K562 (cell line): Measurements from ENCODE around the gene SLAMF8. TPM values are rescaled to one million over a fixed set of nuclear protein-coding genes. Genes with fewer than 3 reads are reported as not detected.

Source experiments
- ATAC-seq: fragments of 200-7000 bp; cut with Tn5 transposase; 3 replicates; pipeline ENCODE4 v1.9.1; 2020; ENCODE audit warnings: moderate library complexity
- BruUV-seq: library from RNA; stranded (reverse); fragments of 400-500 nt; replicated peaks from 2 replicates; lab custom pipeline; 2021; lab: Mats Ljungman, UMichigan
- CTCF ChIA-PET: fragments of 300-600 bp; formaldehyde crosslinking; extraction: SDS; loops from one replicate; lab custom pipeline; 2021; ENCODE audit warnings: low intra/inter-chr PET ratio; lab: Yijun Ruan, JAX
- POLR2A ChIA-PET: fragments of 300-600, 350-650 bp; sonication (Branson Sonifier 250); formaldehyde crosslinking; extraction: SDS; loops from one replicate; lab custom pipeline; 2021; ENCODE audit warnings: antibody characterized with exemption, inconsistent platforms; lab: Yijun Ruan, JAX
- DNase-seq, 4 experiments: peaks; one replicate each; pipeline versions ENCODE4 v3.0.0 to v3.0.0-alpha.2; 2011 to 2018; ENCODE audit warnings: low spot score in 3 of 4, mixed read lengths in 3 of 4; ENCODE audit errors: extremely low read depth in 1 of 4
- FAIRE-seq: peaks from 2 replicates; lab custom pipeline; 2011; peaks lifted over from hg19 to GRCh38; lab: Jason Lieb, UNC
- H2AFZ ChIP-seq: 2 replicates; pipeline ENCODE4 v1.6.0; 2011; ENCODE audit warnings: low read depth, low read length, control low read depth, inconsistent platforms
- H3K27ac ChIP-seq: fragments of 200-600 bp; 3 replicates; pipeline ENCODE4 v1.8.0; 2011; ENCODE audit warnings: low read depth, mild to moderate bottlenecking, control low read depth, inconsistent platforms, low read length, moderate library complexity, mixed read lengths; ENCODE audit errors: extremely low read depth
- H3K27me3 ChIP-seq, 2 experiments: fragments of 300-600 bp in 1 of 2; 2 replicates in 1 of 2; 3 replicates in 1 of 2; pipeline versions ENCODE4 v1.6.0 to v1.8.0; 2011; ENCODE audit warnings: inconsistent platforms in 2 of 2, low read length in 2 of 2, mild to moderate bottlenecking in 1 of 2, mixed read lengths in 1 of 2, moderate library complexity in 1 of 2; ENCODE audit not compliant: control insufficient read depth in 2 of 2, insufficient read depth in 2 of 2
- H3K36me3 ChIP-seq: fragments of 300-600 bp; 3 replicates; pipeline ENCODE4 v1.8.0; 2011; ENCODE audit warnings: mild to moderate bottlenecking, low read length, inconsistent platforms; ENCODE audit not compliant: control insufficient read depth, insufficient read depth
- H3K4me1 ChIP-seq, 2 experiments: fragments of 200-600 bp in 1 of 2; replicated peaks in 1 of 2; 2 replicates in 1 of 2; 3 replicates in 1 of 2; pipeline versions ENCODE4 v1.5.1 to v1.8.0; 2011; ENCODE audit warnings: inconsistent platforms in 2 of 2, low read length in 2 of 2, mild to moderate bottlenecking in 1 of 2, mixed read lengths in 1 of 2, moderate library complexity in 1 of 2; ENCODE audit not compliant: control insufficient read depth in 2 of 2, insufficient read depth in 2 of 2
- H3K4me2 ChIP-seq: 2 replicates; pipeline ENCODE4 v1.6.1; 2011; ENCODE audit warnings: low read length, control low read depth, inconsistent platforms, mixed read lengths; ENCODE audit not compliant: insufficient read depth
- H3K4me3 ChIP-seq: fragments of 200-600 bp; sonication (generic), shearing (Covaris generic); 2 replicates; pipeline ENCODE4 v1.5.1; 2016; ENCODE audit warnings: control low read depth, inconsistent platforms
- H3K79me2 ChIP-seq: fragments of 200-600 bp; 3 replicates; pipeline ENCODE4 v1.8.0; 2011; ENCODE audit warnings: low read length, inconsistent platforms; ENCODE audit not compliant: control insufficient read depth, insufficient read depth
- H3K9ac ChIP-seq, 2 experiments: 2 replicates each; pipeline versions ENCODE4 v1.6.0 to v1.6.1; 2011; ENCODE audit warnings: low read depth in 2 of 2, low read length in 2 of 2, control low read depth in 1 of 2, inconsistent platforms in 1 of 2, mild to moderate bottlenecking in 1 of 2, mixed read lengths in 1 of 2; ENCODE audit not compliant: insufficient read depth in 1 of 2
- H3K9me1 ChIP-seq: one replicate; pipeline ENCODE4 v1.6.0; 2011; ENCODE audit warnings: inconsistent platforms, mild to moderate bottlenecking, low read length, moderate library complexity; ENCODE audit not compliant: control insufficient read depth, insufficient read depth
- H3K9me3 ChIP-seq: replicated peaks from 2 replicates; pipeline ENCODE4 v1.5.1; 2011; ENCODE audit warnings: low read depth, low read length, inconsistent platforms; ENCODE audit not compliant: control insufficient read depth, insufficient read depth
- H4K20me1 ChIP-seq: replicated peaks from 2 replicates; pipeline ENCODE4 v1.6.1; 2011; ENCODE audit warnings: low read length, inconsistent platforms, mixed read lengths; ENCODE audit not compliant: control insufficient read depth, insufficient read depth
- FOSL1 ChIP-seq: fragments of 200-800 bp; sonication (Bioruptor generic); conservative IDR thresholded peaks from 2 replicates; pipeline ENCODE4 v1.6.1; 2016; ENCODE audit warnings: missing genetic modification characterization, missing compliant biosample characterization
- FOXK1 ChIP-seq: sonication (generic); formaldehyde crosslinking; IDR thresholded peaks from 2 replicates; pipeline ENCODE4 v1.8.0; 2022; ENCODE audit warnings: missing genetic modification reagents, mild to moderate bottlenecking, borderline replicate concordance
- PBX2 ChIP-seq, 2 experiments: IDR thresholded peaks in 1 of 2; conservative IDR thresholded peaks in 1 of 2; 2 replicates each; pipeline ENCODE4 v1.6.1; 2016; ENCODE audit warnings: low read depth in 2 of 2, mild to moderate bottlenecking in 1 of 2, missing compliant biosample characterization in 1 of 2, missing genetic modification characterization in 1 of 2, moderate library complexity in 1 of 2
- TCF7 ChIP-seq: sonication (generic); IDR thresholded peaks from 2 replicates; pipeline ENCODE4 v1.6.1; 2016; ENCODE audit warnings: antibody characterized with exemption, borderline replicate concordance
- ZNF212 ChIP-seq: fragments of 450-650 bp; formaldehyde crosslinking; IDR thresholded peaks from 2 replicates; pipeline ENCODE4 v1.4.0; 2020; ENCODE audit warnings: mild to moderate bottlenecking
- ZNF668 ChIP-seq: fragments of 250-450 bp; sonication (Bioruptor Pico); IDR thresholded peaks from 2 replicates; pipeline ENCODE4 v1.8.0; 2022; ENCODE audit warnings: mild to moderate bottlenecking, inconsistent platforms
- WGBS: fragments of 100-300 bp; shearing (Covaris generic); methylation state at CpG from one replicate; pipeline ENCODE4 v1.1.6; 2016; ENCODE audit warnings: low coverage, mixed read lengths; ENCODE audit not compliant: insufficient coverage; ENCODE audit errors: missing lambda C conversion rate; 5-methylcytosine and 5-hydroxymethylcytosine counted together
- in situ Hi-C: fragments of 300-500 bp; cut with MboI; formaldehyde crosslinking; loops from 4 replicates; pipeline ENCODE4 v1.15.0; 2018; ENCODE audit warnings: inconsistent platforms, mixed read lengths
- intact Hi-C: fragments of 100-400 bp; cut with micrococcal nuclease; formaldehyde crosslinking; loops from 2 replicates; pipeline ENCODE4 v1.14.2; 2022
- polyA plus RNA-seq, 8 experiments: library from polyadenylated mRNA; depleted of rRNA in 4 of 8; stranded (reverse) in 5 of 8; unstranded in 3 of 8; fragments of >200 nt; fragmentation: Nextera tagmentation in 2 of 8; fragmentation: Illumina TruSeq in 1 of 8; extraction: Ambion mirVana in 2 of 8; extraction: Trizol in 1 of 8; gene quantifications; 2 replicates each; pipeline versions ENCODE4 v1.2.1 to v1.2.3, GENCODE V29; 2011 to 2014; ENCODE audit warnings: inconsistent platforms in 1 of 8, missing spikeins in 1 of 8
- total RNA-seq, 7 experiments: library from RNA; depleted of rRNA in 6 of 7; stranded (reverse); fragments of >200 nt in 6 of 7; fragmentation: Illumina TruSeq in 2 of 7; extraction: Trizol in 2 of 7; gene quantifications; 2 replicates each; pipeline versions ENCODE4 v1.2.1 to v1.2.3, GENCODE V29; 2011 to 2021; ENCODE audit warnings: low replicate concordance in 1 of 7

SLAMF8 gene
- total and polyA plus RNA-seq, 9 of the 15 experiments (the other 6 are each of a cell fraction or from before 2014, with no cell fraction given) = not detected

DNA sequence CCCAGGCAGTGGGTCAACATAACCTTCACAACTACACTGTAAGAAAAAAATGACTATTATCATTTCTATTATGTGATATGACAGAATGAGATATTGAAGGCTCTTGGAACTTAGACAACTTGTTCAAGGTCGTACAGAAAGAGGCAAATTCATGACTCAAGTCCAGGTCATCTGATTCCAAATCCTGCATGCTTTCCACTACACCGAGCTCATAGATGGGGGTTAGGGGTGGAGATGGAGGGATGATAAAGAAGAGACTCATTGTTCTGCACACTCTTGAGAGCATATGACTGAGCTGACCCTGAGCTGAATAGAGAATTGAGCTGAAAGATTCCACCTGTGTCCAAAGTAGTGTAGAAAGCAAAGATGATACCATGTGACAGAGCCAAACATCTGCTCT is 21.7 kb upstream of the SLAMF8 start:
- H2AFZ ChIP-seq = no peak overlapping the region
- no peaks in the 10 kb centered on the region for H3K9me3 ChIP-seq
- H3K4me2 ChIP-seq = no peak overlapping the region
- no peaks in the 10 kb centered on the region for H3K36me3 ChIP-seq
- BruUV-seq = no TSS peak
- TF ChIP-seq PBX2 (CRISPR knock-in tag; IDR thresholded peaks at IDR 0.05; ENCODE audit: low read depth) (no peak), PBX2 (tag; conservative IDR thresholded peaks at IDR 0.05; ENCODE audit: low read depth) (no peak), ZNF668 (CRISPR knock-in tag) (no peak), FOXK1 (CRISPR knock-in tag) (no peak), ZNF212 (CRISPR knock-in tag) (no peak), FOSL1 (tag) (peak; percentile 69), TCF7 (no peak)
- no peak for FAIRE-seq
- H3K9me1 ChIP-seq = no peaks in the 10 kb centered on the region
- H3K4me3 ChIP-seq = no peak overlapping the region
- DNase-seq = no peak
- no peaks in the 10 kb centered on the region for H3K4me1 ChIP-seq
- no peak overlapping the region for H3K9ac ChIP-seq
- in situ Hi-C loops = no loop called here
- H3K27ac ChIP-seq = no peak overlapping the region
- ChIA-PET POLR2A (no interaction called here), CTCF (no interaction called here)
- WGBS = 0% methylated on average over 2 of the region's 2 CpGs
- intact Hi-C loops = no loop called here
- ATAC-seq = no peak
- peaks cover 26 to 39% of the 10 kb centered on the region in 2 experiments for H3K27me3 ChIP-seq
- no peaks in the 10 kb centered on the region; the same call in 1 of the 2 replicates for H4K20me1 ChIP-seq
- H3K79me2 ChIP-seq = no peaks in the 10 kb centered on the region
